CD4-positive, alpha-beta T cell treated with Interleukin-15 for 1 hour (primary cell): ENCODE measurements around the gene TMTC4.
"Not testable (repeated sequence)": the region's sequence is repeated elsewhere in the genome, so short reads cannot be mapped to it uniquely, and the experiment has no call there.

Source experiments
- DNase-seq: peaks from one replicate; pipeline ENCODE4 v3.0.0-alpha.2; 2020

Gene TMTC4

DNA sequence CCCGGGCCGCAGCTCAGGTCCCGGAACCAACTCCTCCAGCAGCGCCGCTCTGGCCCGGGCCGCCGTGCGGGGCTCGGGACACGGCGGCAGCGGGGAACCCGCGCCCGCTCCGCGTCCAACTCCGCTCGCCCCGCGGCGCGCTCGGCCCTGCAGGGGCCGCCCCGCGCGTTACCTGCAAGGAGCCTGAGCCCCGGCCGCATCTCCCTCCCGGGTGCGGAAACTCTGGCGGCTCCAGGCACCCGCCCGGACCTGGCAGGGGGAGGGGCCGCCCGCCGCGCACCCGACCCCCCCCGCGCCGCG is at the start of gene TMTC4:
Gene TMTC4 (minus strand): TSS at position 224 of the 300 bp plus-strand sequence. CDS start 4,433 bp downstream, outside the sequence.
- DNase-seq: no peak

DNA sequence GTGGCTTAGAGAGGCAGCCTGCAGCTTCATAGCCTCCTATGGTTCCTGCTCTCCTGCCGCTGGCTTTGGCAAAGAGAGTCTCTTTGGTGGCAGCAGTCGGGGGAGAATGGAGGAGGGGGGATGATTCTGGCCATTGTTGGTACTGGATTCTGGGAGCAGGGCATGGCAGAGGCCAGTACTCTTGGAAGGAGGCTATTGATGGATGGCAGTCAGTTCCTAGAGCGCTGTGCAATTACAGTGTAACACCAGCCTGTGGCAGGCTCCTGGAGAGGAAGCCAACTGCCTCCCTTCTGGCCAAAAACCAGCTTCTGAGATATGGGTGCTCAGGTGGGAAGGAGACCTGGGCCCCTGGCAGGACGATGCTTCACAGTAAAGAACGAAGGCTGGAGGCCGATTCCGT is 47.9 kb upstream of the TMTC4 start:
- no peak for DNase-seq

DNA sequence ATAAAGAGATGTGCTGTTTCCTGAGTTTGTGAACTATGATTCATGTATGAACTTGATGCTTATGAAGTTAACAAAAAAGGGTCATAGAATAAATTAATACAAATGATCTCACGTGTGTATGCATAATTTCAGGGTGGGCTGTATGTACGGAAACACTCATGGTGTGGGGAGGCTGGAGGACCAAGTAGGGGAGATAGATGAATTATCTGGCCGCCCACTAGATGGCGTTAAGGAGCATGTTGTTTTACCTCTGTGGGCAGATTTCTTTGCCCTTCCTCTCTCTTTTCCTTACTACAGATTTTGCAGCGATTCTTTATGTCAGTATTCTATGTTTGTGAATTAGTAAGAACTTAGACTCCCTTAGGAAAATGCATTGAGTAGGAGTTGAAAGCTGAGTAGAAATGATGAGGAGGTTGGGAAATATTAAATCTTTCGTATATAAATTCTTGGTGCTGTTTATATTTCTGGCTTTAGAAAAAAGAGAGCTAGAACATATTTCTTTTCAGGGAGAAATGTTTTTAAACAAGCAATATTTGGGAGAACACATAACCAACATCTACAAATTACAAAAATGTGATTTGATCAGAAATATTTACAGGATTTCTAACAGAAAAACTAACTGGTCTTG is 47.4 kb upstream of the TMTC4 start:
- no peak for DNase-seq

GRCh38 chr13:100715604-100716003 is 41.0 kb upstream of the TMTC4 start:
- no peak for DNase-seq

DNA sequence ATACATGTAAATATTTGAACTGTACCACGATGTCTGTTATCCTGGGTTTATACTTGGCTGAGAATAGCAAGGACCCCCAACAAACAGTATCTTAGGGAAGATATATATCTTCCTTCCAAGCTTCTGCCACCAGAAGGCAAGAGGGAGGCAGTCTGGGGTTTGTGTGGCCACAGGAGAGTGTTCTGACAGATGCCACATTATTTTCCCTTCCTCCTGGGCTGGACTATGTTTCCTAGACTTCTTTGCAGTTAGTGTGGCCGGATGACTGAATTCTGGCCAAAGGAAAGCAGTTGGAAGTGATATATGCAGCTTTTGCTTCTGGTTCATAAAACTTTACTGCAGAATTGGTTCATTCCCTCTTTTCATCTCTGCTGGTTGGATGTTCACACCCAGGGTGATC is 39.9 kb upstream of the TMTC4 start:
- no peak for DNase-seq

- no peak for DNase-seq
Observed at GRCh38 chr13:100710176-100710575, 35.6 kb upstream of the TMTC4 start.

- DNase-seq: no peak
Observed at GRCh38 chr13:100707818-100708740, 33.5 kb upstream of the TMTC4 start.

DNA sequence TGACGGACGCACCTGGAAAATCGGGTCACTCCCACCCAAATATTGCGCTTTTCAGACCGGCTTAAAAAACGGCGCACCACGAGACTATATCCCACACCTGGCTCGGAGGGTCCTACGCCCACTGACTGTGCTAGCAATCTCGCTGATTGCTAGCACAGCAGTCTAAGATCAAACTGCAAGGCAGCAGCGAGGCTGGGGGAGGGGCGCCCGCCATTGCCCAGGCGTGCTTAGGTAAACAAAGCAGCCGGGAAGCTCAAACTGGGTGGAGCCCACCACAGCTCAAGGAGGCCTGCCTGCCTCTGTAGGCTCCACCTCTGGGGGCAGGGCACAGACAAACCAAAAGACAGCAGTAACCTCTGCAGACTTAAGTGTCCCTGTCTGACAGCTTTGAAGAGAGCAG is 23.7 kb upstream of the TMTC4 start:
- not testable (repeated sequence) for DNase-seq

DNA sequence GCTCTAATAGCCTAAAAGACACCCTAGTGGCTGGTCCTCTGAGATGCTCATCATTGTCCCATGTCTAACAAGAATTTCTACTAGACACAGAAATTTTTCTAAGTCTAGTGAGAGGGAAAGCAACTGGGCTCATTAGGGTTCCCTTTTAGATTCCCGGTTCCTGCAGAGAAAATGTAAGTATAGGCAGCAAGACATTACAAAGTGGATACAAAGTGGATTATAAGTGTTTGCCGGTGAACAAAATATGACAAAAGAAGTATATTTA is 20.8 kb upstream of the TMTC4 start:
- DNase-seq: no peak

GRCh38 chr13:100694722-100695508 is 20.3 kb upstream of the TMTC4 start:
- DNase-seq: no peak

- no peak for DNase-seq
Observed at GRCh38 chr13:100689191-100689590, 14.6 kb upstream of the TMTC4 start.

- no peak for DNase-seq
Observed at GRCh38 chr13:100680131-100680530, 5.5 kb upstream of the TMTC4 start.

- DNase-seq: not testable (repeated sequence)
Observed at GRCh38 chr13:100677128-100677527, 2.5 kb upstream of the TMTC4 start.

DNA sequence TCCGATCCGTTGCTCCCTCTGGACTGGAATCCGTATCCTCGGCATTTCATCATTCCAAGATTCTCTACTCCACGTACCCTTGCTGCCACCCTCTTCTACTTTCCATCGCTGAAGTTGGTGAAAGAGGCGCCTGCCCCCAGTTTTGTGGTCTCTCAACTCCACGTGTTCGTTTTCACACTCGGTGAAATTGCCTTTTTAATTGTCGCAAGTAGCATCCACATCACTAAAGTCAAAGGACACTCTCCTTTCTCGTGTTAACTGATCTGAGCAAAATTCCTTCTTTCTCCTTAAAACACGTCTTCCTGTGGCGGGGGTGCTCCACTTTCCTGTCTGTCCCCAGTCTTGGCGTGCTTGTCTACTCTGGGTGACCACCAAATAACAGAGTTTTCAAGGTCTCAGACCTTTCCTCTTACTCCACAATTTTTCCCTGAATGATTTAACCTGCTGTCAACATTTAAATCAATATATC is 1.1 kb upstream of the TMTC4 start:
- no peak for DNase-seq

GRCh38 chr13:100674872-100675660 is 471 bp upstream of the TMTC4 start:
- DNase-seq: peak; percentile 99

GRCh38 chr13:100673713-100674571 is 653 bp downstream of the TMTC4 start:
- DNase-seq: peak; percentile 37

DNA sequence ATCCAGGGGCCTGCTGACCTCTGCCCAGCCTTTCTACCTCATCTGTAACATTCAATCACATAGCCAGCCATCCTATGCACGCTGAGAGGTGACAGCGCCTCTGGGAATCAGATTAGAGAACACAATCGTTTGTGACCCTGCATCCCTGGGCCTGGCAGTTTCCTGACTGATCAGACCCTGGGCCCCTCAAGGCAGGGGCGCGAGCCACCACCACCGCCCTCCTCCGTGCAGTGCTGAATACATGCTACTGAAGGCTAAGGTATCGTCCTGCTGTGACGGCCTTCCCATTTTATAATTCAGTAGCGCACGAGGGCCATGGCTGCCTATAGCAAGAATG is 1.3 kb downstream of the TMTC4 start:
- DNase-seq: no peak

DNA sequence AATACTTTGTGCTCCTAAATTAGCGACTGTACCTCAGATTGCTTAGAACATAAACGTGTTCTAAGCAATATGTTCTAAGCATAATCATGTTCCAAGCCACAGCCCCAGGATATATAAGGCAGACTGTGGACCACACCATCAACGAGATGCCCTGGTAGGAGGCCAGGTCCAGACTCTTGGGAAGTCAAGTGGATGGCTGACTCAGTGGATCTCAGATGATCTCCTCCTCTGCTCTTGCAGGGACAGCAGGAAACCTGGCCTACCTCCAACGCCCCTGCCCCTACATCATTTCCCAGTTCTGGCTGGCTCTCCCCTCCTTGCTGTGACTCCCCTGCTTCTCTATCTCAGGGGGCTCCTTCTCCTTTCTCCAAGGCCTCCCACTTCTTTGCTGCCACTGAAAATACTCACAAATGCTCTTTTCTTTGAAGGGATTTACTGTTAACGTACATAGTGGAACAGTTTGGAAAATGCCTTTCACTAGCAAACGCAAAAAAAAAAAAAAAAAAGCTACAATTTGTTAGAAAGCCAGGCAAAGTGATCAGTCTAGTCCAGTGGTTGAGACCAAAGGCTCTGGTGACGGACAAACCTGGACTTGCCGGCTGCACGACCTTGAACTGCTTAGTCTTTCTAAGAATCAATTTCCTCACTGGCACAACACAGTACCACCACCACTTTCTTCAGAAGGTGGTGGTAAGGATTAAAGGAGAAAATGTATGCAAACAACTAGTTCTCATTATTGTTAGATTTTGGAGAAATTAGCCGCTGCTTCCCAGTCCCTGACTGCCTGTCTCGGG is 3.0 kb downstream of the TMTC4 start:
- DNase-seq: no peak

GRCh38 chr13:100668408-100668807 is 6.2 kb downstream of the TMTC4 start:
- DNase-seq: no peak

- DNase-seq: no peak
Observed at GRCh38 chr13:100667894-100668293, 6.7 kb downstream of the TMTC4 start.

- no peak for DNase-seq
Observed at GRCh38 chr13:100666124-100666523, 8.5 kb downstream of the TMTC4 start.
